Stimulated activated naive CD8-positive, alpha-beta T cell treated with anti-CD3 and anti-CD28 coated beads, Interleukin-15, Interleukin-2, amounts not matched to agents 100 ng/mL and 50 ng/mL, for 24 hours (primary cell): ENCODE results near the gene EDN1.

Experiments used
- H3K27ac Mint-ChIP-seq: one replicate; pipeline ENCODE4 v1.8.0; 2021; ENCODE audit warnings: mild to moderate bottlenecking, mixed read lengths
- H3K27me3 Mint-ChIP-seq: one replicate; pipeline ENCODE4 v1.8.0; 2021; ENCODE audit warnings: mixed read lengths
- H3K36me3 Mint-ChIP-seq: one replicate; pipeline ENCODE4 v1.8.0; 2021; ENCODE audit warnings: low read depth, mixed read lengths
- H3K4me1 Mint-ChIP-seq: one replicate; pipeline ENCODE4 v1.8.0; 2021; ENCODE audit warnings: low read depth, mixed read lengths
- H3K4me3 Mint-ChIP-seq: one replicate; pipeline ENCODE4 v1.8.0; 2021; ENCODE audit warnings: mild to moderate bottlenecking, mixed read lengths
- H3K9me3 Mint-ChIP-seq: one replicate; pipeline ENCODE4 v1.8.0; 2021; ENCODE audit warnings: mixed read lengths

EDN1 gene

DNA sequence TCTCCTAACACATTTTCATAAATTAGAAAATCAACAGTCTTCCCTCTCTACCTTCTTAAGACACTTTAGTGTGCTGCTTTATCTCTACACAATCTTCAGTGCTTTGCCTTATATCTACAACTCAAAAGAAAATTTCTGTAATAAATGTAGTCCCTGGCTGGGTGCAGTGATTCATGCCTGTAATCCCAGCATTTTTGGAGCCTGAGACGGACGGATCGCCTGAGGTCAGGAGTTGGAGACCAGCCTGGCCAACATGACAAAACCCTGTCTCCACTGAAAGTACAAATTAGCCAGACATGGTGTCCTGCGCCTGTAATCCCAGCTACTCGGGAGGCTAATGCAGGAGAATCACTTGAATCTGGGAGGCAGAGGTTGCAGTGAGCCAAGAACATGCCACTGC is 9.7 kb upstream of the EDN1 start:
- H3K27me3 Mint-ChIP-seq, result peaks cover 33% of the 10 kb centered on the region

GRCh38 chr6:12280902-12281301 is 9.3 kb upstream of the EDN1 start:
- H3K4me1 Mint-ChIP-seq, result peaks cover 10% of the 10 kb centered on the region
- peaks cover 33% of the 10 kb centered on the region for H3K27me3 Mint-ChIP-seq
- no peak overlapping the region for H3K27ac Mint-ChIP-seq
- no peaks in the 10 kb centered on the region for H3K9me3 Mint-ChIP-seq
- H3K4me3 Mint-ChIP-seq, result no peak overlapping the region
- no peaks in the 10 kb centered on the region for H3K36me3 Mint-ChIP-seq

More for the DNA sequence above, 9.7 kb upstream of the EDN1 start:
- Mint-ChIP-seq H3K27ac (no peak overlapping the region), H3K4me1 (peaks cover 10% of the 10 kb centered on the region), H3K9me3 (no peaks in the 10 kb centered on the region), H3K36me3 (no peaks in the 10 kb centered on the region), H3K4me3 (no peak overlapping the region)

GRCh38 chr6:12283904-12284303 is 6.3 kb upstream of the EDN1 start:
- H3K27ac Mint-ChIP-seq, result no peak overlapping the region
- H3K4me3 Mint-ChIP-seq, result no peak overlapping the region
- H3K27me3 Mint-ChIP-seq, result peaks cover 27% of the 10 kb centered on the region
- no peaks in the 10 kb centered on the region for H3K36me3 Mint-ChIP-seq
- H3K4me1 Mint-ChIP-seq, result peaks cover 10% of the 10 kb centered on the region
- no peaks in the 10 kb centered on the region for H3K9me3 Mint-ChIP-seq

GRCh38 chr6:12286373-12287110 is 3.6 kb upstream of the EDN1 start:
- no peak overlapping the region for H3K4me3 Mint-ChIP-seq
- H3K27me3 Mint-ChIP-seq, result peaks cover 43% of the 10 kb centered on the region
- no peaks in the 10 kb centered on the region for H3K36me3 Mint-ChIP-seq
- no peak overlapping the region for H3K27ac Mint-ChIP-seq
- no peaks in the 10 kb centered on the region for H3K9me3 Mint-ChIP-seq
- peaks cover 21% of the 10 kb centered on the region for H3K4me1 Mint-ChIP-seq

DNA sequence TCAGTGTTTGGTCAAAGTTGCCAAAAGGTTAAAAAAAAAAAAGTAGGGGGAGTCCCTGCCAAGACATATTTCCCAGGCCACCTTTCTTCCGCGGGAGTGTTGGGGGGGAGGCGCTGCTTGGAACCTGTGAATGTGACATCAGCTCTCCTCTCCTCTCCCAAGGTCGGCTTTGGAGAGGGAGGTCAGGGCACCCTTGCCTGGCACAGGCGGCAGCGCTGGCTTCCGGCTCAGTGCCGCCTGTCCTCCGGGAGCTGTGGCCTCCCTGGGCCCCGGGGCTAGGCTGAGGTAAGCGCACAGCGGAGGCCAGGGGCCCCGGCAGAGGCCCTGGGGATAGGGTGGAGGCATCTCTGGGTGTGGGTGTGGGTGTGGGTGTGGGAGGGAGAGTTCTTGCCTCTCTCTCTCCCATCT is 1.9 kb upstream of the EDN1 start:
- Mint-ChIP-seq H3K9me3 (no peaks in the 10 kb centered on the region), H3K27ac (no peak overlapping the region), H3K27me3 (peaks cover 46% of the 10 kb centered on the region), H3K4me3 (no peak overlapping the region), H3K4me1 (peaks cover 22% of the 10 kb centered on the region), H3K36me3 (no peaks in the 10 kb centered on the region)

DNA sequence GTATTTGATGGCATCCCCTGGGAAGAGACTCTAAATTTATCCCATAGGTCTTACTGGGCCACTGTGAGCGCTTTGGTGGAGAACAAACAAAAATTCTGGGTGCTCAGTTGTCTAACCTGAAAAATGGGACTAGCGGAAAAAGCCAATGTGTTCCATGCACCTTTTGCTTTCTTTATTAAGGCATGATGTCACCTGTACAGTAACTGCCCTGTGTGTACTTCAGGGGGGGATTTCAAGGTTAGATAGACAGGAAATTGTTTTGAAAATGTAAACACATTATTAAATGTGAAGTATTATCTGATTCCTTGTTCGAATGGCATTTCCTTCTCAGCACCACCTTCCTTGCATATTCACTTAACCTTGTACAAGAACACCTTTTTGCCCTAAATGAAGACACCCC is 1.2 kb upstream of the EDN1 start:
- no peaks in the 10 kb centered on the region for H3K36me3 Mint-ChIP-seq
- H3K4me3 Mint-ChIP-seq, result peak overlapping the region; percentile 83
- H3K27ac Mint-ChIP-seq, result no peak overlapping the region
- H3K4me1 Mint-ChIP-seq, result peaks cover 22% of the 10 kb centered on the region
- peaks cover 43% of the 10 kb centered on the region for H3K27me3 Mint-ChIP-seq
- H3K9me3 Mint-ChIP-seq, result no peaks in the 10 kb centered on the region

DNA sequence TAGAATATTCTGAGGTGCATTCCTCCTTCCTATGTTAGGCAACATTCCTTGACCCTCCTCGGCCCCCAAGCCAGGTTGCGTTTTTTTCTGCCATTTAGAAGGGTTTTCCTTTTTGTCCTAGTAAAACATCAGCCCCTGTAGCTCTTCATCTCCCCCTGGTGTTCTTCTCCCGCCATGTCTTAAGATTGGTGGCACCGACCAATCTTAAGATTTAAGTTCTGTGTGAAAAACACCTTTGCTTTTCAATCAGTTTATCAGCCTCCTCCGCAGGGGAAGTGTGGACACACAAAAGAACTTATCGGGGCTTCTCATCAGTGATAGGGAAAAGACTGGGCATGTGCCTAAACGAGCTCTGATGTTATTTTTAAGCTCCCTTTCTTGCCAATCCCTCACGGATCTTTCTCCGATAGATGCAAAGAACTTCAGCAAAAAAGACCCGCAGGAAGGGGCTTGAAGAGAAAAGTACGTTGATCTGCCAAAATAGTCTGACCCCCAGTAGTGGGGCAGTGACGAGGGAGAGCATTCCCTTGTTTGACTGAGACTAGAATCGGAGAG is 719 bp upstream of the EDN1 start:
- Mint-ChIP-seq H3K4me1 (peaks cover 22% of the 10 kb centered on the region), H3K36me3 (no peaks in the 10 kb centered on the region), H3K27me3 (peaks cover 42% of the 10 kb centered on the region), H3K27ac (no peak overlapping the region), H3K4me3 (peak overlapping the region; percentile 83), H3K9me3 (no peaks in the 10 kb centered on the region)

DNA sequence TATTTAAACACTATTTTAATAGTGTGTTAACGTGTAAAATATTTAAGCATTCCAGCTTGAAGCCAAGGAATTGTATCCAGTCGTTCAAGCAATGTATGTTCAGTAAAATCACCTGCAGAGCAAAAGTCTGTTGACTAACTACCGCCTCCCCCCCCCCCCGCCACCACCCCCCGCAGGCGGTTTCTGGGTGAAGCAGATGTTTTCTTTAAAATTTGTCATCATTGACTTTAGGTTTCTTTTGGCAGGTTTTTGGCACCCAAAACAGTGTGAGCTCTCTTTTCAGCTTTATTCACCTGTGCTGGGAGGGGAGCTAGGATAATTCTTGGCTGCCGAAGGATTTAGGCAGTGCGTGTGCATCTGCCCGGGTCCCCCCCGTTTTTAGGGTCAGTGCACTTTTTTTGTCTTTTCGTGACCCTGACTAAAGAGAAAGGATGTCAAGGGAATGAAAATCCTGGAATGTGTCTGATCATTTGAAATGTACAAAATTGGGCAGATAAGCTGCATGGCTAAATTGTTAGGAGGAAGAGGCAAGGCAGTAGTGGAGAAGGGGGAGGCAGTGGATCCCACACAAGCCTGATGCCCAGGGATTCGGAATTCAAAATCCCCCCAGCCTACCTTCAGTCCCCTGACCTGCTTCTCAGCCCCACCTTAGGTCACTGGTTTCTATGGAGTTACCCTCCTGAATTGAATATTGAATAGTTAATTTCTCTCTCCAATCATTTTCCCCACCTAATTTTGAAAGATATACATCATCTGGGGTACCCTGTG is 1.1 kb downstream of the EDN1 start:
- Mint-ChIP-seq H3K9me3 (no peaks in the 10 kb centered on the region), H3K36me3 (no peaks in the 10 kb centered on the region), H3K27ac (no peak overlapping the region), H3K27me3 (peaks cover 42% of the 10 kb centered on the region), H3K4me3 (no peak overlapping the region), H3K4me1 (peaks cover 22% of the 10 kb centered on the region)

DNA sequence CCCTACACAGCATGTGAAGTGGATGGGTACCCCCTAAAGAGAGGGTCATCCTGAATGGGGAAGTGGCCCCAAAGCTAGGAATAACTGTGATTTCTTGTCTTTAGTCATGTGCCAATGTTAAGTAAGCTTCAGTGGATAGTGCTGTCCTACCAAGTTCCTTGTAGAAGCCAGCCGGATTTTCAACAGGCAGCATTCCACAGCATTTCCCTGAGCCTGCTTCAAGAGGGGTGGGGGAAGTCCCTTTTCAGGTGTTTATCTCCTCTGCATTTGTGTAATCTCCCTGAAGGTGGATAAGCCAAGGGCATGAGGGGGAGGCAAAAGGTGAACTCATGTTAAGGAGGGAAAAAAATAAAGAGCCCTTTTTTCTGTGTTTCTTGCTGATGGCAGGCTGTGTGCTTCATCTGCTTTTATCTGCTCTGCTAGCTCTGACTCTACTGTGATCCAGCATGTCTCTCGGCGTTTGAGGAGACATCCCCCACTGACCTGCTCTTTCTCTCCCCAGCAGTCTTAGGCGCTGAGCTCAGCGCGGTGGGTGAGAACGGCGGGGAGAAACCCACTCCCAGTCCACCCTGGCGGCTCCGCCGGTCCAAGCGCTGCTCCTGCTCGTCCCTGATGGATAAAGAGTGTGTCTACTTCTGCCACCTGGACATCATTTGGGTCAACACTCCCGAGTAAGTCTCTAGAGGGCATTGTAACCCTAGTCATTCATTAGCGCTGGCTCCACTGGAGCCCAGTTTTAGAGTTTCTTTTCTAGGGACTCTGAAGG is 1.9 kb downstream of the EDN1 start:
- Mint-ChIP-seq H3K9me3 (no peaks in the 10 kb centered on the region), H3K36me3 (no peaks in the 10 kb centered on the region), H3K27ac (no peak overlapping the region), H3K4me3 (no peak overlapping the region), H3K27me3 (peaks cover 42% of the 10 kb centered on the region), H3K4me1 (peaks cover 22% of the 10 kb centered on the region)

DNA sequence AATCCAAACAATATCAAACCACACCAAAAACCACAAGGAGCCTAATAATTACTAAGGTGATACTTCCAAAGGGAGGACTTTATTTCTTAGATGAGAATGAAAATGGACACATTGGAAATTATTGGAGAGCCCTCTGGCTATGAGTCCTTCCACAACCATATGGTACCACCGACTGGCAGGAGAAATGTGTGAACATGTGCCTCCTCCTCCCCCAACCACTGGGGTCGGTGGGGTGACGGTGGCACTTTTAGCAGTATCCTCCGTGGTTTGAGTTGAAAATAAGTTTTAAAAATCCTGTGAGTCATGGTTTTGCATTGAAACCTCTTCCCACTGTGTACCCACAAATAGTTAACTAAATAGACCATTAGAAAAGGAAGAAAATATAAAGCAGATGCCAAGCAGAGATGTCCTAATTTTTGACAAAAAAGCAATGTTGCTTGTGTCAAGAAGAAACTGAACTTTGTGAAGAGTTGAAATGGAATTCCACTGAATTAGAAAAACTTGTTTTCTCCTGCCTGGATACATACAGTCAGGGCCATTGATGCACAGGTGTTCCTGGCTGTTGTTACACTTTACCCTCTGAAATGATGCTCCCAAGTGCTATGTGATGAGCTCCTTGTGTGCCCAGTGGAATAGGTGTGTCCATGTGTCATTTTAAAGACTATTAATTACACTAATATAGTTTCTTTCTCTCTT is 3.2 kb downstream of the EDN1 start:
- H3K36me3 Mint-ChIP-seq, result no peaks in the 10 kb centered on the region
- peaks cover 22% of the 10 kb centered on the region for H3K4me1 Mint-ChIP-seq
- no peak overlapping the region for H3K27ac Mint-ChIP-seq
- H3K4me3 Mint-ChIP-seq, result no peak overlapping the region
- H3K27me3 Mint-ChIP-seq, result peaks cover 42% of the 10 kb centered on the region
- H3K9me3 Mint-ChIP-seq, result no peaks in the 10 kb centered on the region

DNA sequence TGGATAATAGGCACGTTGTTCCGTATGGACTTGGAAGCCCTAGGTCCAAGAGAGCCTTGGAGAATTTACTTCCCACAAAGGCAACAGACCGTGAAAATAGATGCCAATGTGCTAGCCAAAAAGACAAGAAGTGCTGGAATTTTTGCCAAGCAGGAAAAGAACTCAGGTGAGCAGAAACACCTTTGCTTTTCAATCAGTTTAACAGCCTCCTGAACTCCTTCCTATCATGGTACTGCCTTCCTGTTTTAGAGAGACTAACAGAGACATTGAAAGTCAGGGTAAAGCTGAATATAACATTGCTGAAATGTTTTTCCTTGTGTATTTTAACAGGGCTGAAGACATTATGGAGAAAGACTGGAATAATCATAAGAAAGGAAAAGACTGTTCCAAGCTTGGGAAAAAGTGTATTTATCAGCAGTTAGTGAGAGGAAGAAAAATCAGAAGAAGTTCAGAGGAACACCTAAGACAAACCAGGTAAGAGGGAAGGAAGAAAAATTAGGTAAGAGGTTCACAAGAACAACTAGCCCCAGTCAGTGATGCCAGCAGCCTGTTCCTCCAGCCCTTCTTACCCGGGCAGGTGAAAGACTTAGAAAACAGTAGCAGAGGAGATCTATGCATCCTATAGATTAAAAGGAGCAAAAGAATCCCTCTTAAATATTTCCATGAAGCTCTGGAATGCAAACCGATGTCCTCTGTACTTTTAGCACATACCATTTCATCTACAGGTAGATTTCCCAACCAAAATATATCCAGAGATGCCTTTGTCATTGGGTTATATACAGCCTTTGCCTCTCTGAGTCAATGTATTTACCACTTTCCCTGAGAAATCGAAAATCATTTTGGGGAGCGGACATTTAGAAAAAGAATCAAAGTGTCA is 4.0 kb downstream of the EDN1 start:
- Mint-ChIP-seq H3K9me3 (no peaks in the 10 kb centered on the region), H3K27ac (no peak overlapping the region), H3K4me1 (peaks cover 20% of the 10 kb centered on the region), H3K4me3 (no peak overlapping the region), H3K27me3 (peaks cover 40% of the 10 kb centered on the region), H3K36me3 (no peaks in the 10 kb centered on the region)

- Mint-ChIP-seq H3K27ac (no peak overlapping the region), H3K9me3 (no peaks in the 10 kb centered on the region), H3K4me1 (peaks cover 12% of the 10 kb centered on the region), H3K36me3 (no peaks in the 10 kb centered on the region), H3K27me3 (peaks cover 31% of the 10 kb centered on the region), H3K4me3 (no peak overlapping the region)
Observed at GRCh38 chr6:12294851-12295536, 4.8 kb downstream of the EDN1 start.

- Mint-ChIP-seq H3K4me1 (peaks cover 6% of the 10 kb centered on the region), H3K9me3 (no peaks in the 10 kb centered on the region), H3K27me3 (peaks cover 26% of the 10 kb centered on the region), H3K4me3 (no peak overlapping the region), H3K27ac (no peak overlapping the region), H3K36me3 (no peaks in the 10 kb centered on the region)
Observed at GRCh38 chr6:12295558-12296254, 5.5 kb downstream of the EDN1 start.
